Thyroid gland (tissue), 4 donors: ENCODE results near the gene DSCAM.

Experiments
- POLR2A ChIP-seq, 2 donors: fragments of 450-650 bp; IDR thresholded peaks; one replicate each; pipeline ENCODE4 v1.6.1; 2017; ENCODE audit warnings: antibody characterized with exemption in 2 of 2, mild to moderate bottlenecking in 2 of 2, moderate library complexity in 1 of 2
- TF ChIP-seq, protein P1 (sequence below), 6 experiments: fragments of 200-600 bp in 3 of 6; fragments of 450-650 bp in 3 of 6; sonication (generic) in 3 of 6; IDR thresholded peaks; one replicate each; pipeline ENCODE4 v1.5.1; 2016 to 2019; ENCODE audit warnings: antibody characterized with exemption in 6 of 6, mild to moderate bottlenecking in 2 of 6, inconsistent platforms in 1 of 6, moderate library complexity in 1 of 6

DNA sequence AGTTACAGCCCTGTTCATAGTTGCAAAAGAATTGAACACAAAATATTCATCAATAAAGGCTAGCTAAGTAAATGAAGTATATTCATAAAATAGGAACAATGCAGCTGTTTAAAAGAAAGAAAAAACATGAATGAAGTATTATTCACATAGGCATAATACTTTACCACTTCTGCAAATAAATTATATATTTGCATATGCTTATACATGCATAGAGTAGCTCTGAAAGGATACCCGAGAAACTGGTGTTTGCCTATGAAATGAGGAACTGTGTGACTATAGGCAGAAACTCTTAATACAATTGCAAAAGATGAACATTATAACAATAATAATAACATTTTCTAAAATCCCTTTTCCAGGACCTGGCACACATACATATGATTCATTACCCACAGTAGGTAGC lies 385.9 kb downstream of the DSCAM start:
- no peak for TF ChIP-seq POLR2A (IDR thresholded peaks at IDR 0.05)
- TF ChIP-seq, protein P1, sequence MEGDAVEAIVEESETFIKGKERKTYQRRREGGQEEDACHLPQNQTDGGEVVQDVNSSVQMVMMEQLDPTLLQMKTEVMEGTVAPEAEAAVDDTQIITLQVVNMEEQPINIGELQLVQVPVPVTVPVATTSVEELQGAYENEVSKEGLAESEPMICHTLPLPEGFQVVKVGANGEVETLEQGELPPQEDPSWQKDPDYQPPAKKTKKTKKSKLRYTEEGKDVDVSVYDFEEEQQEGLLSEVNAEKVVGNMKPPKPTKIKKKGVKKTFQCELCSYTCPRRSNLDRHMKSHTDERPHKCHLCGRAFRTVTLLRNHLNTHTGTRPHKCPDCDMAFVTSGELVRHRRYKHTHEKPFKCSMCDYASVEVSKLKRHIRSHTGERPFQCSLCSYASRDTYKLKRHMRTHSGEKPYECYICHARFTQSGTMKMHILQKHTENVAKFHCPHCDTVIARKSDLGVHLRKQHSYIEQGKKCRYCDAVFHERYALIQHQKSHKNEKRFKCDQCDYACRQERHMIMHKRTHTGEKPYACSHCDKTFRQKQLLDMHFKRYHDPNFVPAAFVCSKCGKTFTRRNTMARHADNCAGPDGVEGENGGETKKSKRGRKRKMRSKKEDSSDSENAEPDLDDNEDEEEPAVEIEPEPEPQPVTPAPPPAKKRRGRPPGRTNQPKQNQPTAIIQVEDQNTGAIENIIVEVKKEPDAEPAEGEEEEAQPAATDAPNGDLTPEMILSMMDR (IDR thresholded peaks at IDR 0.05): no peak
